Suprapubic skin (tissue), 4 donors: Measurements from ENCODE around the gene ZNF771. TPM values are rescaled to one million over a fixed set of nuclear protein-coding genes. Genes with fewer than 3 reads are reported as not detected.

Experiments
- DNase-seq, 2 donors: peaks; one replicate each; pipeline ENCODE4 v3.0.0-alpha.2; 2019; ENCODE audit warnings: low spot score in 2 of 2
- H3K27ac ChIP-seq: fragments of 200-600 bp; sonication (generic); one replicate; pipeline ENCODE4 v1.5.1; 2019
- H3K27me3 ChIP-seq: fragments of 200-600 bp; sonication (generic); one replicate; pipeline ENCODE4 v1.5.1; 2019
- H3K36me3 ChIP-seq: fragments of 200-600 bp; sonication (generic); one replicate; pipeline ENCODE4 v1.5.1; 2019
- H3K4me1 ChIP-seq: fragments of 200-600 bp; sonication (generic); one replicate; pipeline ENCODE4 v1.5.1; 2019
- H3K4me3 ChIP-seq: fragments of 200-600 bp; sonication (generic); one replicate; pipeline ENCODE4 v1.5.1; 2019; ENCODE audit warnings: mild to moderate bottlenecking
- H3K9me3 ChIP-seq: fragments of 200-600 bp; sonication (generic); one replicate; pipeline ENCODE4 v1.5.1; 2019
- CTCF ChIP-seq, 2 donors: fragments of 200-600 bp in 1 of 2; fragments of 450-650 bp in 1 of 2; sonication (generic) in 1 of 2; IDR thresholded peaks; one replicate each; pipeline ENCODE4 v1.5.1; 2016 to 2019; ENCODE audit warnings: antibody characterized with exemption in 2 of 2, mild to moderate bottlenecking in 1 of 2, moderate library complexity in 1 of 2
- EP300 ChIP-seq: sonication (generic); formaldehyde crosslinking; IDR thresholded peaks from one replicate; pipeline ENCODE4 v1.6.1; 2017; ENCODE audit warnings: antibody characterized with exemption
- POLR2A ChIP-seq, 2 donors: fragments of 450-650 bp; IDR thresholded peaks; one replicate each; pipeline ENCODE4 v1.6.1; 2017; ENCODE audit warnings: antibody characterized with exemption in 2 of 2, mild to moderate bottlenecking in 2 of 2, moderate library complexity in 2 of 2
- POLR2AphosphoS5 ChIP-seq, 3 donors: sonication (generic); formaldehyde crosslinking; IDR thresholded peaks; one replicate each; pipeline ENCODE4 v1.6.1; 2017; ENCODE audit warnings: antibody characterized with exemption in 3 of 3
- WGBS: methylation state at CpG from one replicate; pipeline ENCODE4 v1.1.5; 2018; 5-methylcytosine and 5-hydroxymethylcytosine counted together
- total RNA-seq, 4 donors: library from RNA; depleted of rRNA; stranded (reverse); fragments of >200 nt; gene quantifications; one replicate each; pipeline ENCODE4 v1.1.0, GENCODE V29; 2016

ZNF771 gene
- total RNA-seq, 4 donors from 2014 or later = 4.9 to 14.3 (median 7.3) TPM

GRCh38 chr16:30369091-30369937 lies 38.1 kb upstream of the ZNF771 start:
- peak overlapping the region; percentile 88 for H3K27ac ChIP-seq
- TF ChIP-seq CTCF (IDR thresholded peaks at IDR 0.05) = no peak
- no peak for TF ChIP-seq POLR2AphosphoS5 (IDR thresholded peaks at IDR 0.05)
- no peak for TF ChIP-seq POLR2A (IDR thresholded peaks at IDR 0.05)
- TF ChIP-seq EP300 = no peak
- DNase-seq = no peak

GRCh38 chr16:30369938-30370455 lies 37.4 kb upstream of the ZNF771 start:
- Histone ChIP-seq H3K9me3 (no peaks in the 10 kb centered on the region), H3K27ac (peak overlapping the region; percentile 88), H3K4me1 (peaks cover 43% of the 10 kb centered on the region), H3K27me3 (no peaks in the 10 kb centered on the region), H3K36me3 (peaks cover 12% of the 10 kb centered on the region), H3K4me3 (peak overlapping the region; percentile 92)
- no peak for DNase-seq
- WGBS = 0% methylated on average over 18 of the region's 76 CpGs
- TF ChIP-seq POLR2A (IDR thresholded peaks at IDR 0.05) (no peak), CTCF (IDR thresholded peaks at IDR 0.05) (no peak), EP300 (no peak), POLR2AphosphoS5 (IDR thresholded peaks at IDR 0.05) (no peak)

More at GRCh38 chr16:30369091-30369937, 38.1 kb upstream of the ZNF771 start:
- Histone ChIP-seq H3K9me3 (no peaks in the 10 kb centered on the region), H3K36me3 (peaks cover 18% of the 10 kb centered on the region), H3K4me3 (peak overlapping the region; percentile 92), H3K27me3 (no peaks in the 10 kb centered on the region), H3K4me1 (peaks cover 43% of the 10 kb centered on the region)
- WGBS = 0% methylated on average over 3 of the region's 45 CpGs

- H3K4me1 ChIP-seq = peaks cover 39% of the 10 kb centered on the region
- under 1% methylated on average over 37 of the region's 40 CpGs for WGBS
These were observed 36.8 kb upstream of the ZNF771 start, which contains the start of gene TBC1D10B for GRCh38 chr16:30370456-30371247. Gene TBC1D10B (minus strand): TSS chr16:30370494. CDS start chr16:30370183, 311 bp downstream.

GRCh38 chr16:30371248-30371816 lies 36.1 kb upstream of the ZNF771 start:
- TF ChIP-seq EP300 (no peak), CTCF (IDR thresholded peaks at IDR 0.05) (no peak), POLR2A (IDR thresholded peaks at IDR 0.05) (no peak), POLR2AphosphoS5 (IDR thresholded peaks at IDR 0.05) (no peak)
- H3K4me1 ChIP-seq = peaks cover 39% of the 10 kb centered on the region
- H3K27ac ChIP-seq = peak overlapping the region; percentile 76
- no peaks in the 10 kb centered on the region for H3K9me3 ChIP-seq
- WGBS = 37% methylated on average over 6 of the region's 11 CpGs
- no peaks in the 10 kb centered on the region for H3K36me3 ChIP-seq
- no peaks in the 10 kb centered on the region for H3K27me3 ChIP-seq
- peak overlapping the region; percentile 51 for H3K4me3 ChIP-seq
- DNase-seq = no peak

More at GRCh38 chr16:30370456-30371247, 36.8 kb upstream of the ZNF771 start, which contains the start of gene TBC1D10B:
- peak; percentile 99 for DNase-seq
- no peaks in the 10 kb centered on the region for H3K9me3 ChIP-seq
- peak within 1 kb of the TSS; percentile 88 for H3K27ac ChIP-seq
- peaks cover 5% of the 10 kb centered on the region for H3K36me3 ChIP-seq
- no peaks in the 10 kb centered on the region for H3K27me3 ChIP-seq
- H3K4me3 ChIP-seq = peak within 1 kb of the TSS; percentile 92
- TF ChIP-seq POLR2AphosphoS5 (IDR thresholded peaks at IDR 0.05) (peak; percentile 22 to 69 (median 51)), POLR2A (IDR thresholded peaks at IDR 0.05) (no peak), EP300 (no peak), CTCF (IDR thresholded peaks at IDR 0.05) (peak in 1 of 2 donors; percentile 17)
